Spleen (tissue), 11 donors: ENCODE data around the gene DLX3. TPM values are rescaled to one million over a fixed set of nuclear protein-coding genes. Genes with fewer than 3 reads are reported as not detected.

ENCODE experiments used
- DNase-seq: peaks from one replicate; pipeline ENCODE4 v3.0.0-alpha.2; 2020
- H3K27ac ChIP-seq, 8 donors: fragments of 200-600 bp; sonication (generic) in 7 of 8; 1 replicate in 4 of 8; 2 replicates in 4 of 8; pipeline versions ENCODE4 v1.5.0 to v1.8.0; 2016 to 2021; ENCODE audit warnings: inconsistent platforms in 4 of 8, mild to moderate bottlenecking in 4 of 8, moderate library complexity in 1 of 8
- H3K27me3 ChIP-seq, 7 donors: fragments of 200-600 bp; sonication (generic) in 6 of 7; replicated peaks in 1 of 7; 1 replicate in 4 of 7; 2 replicates in 3 of 7; pipeline versions ENCODE4 v1.5.0 to v1.8.0; 2016 to 2021; ENCODE audit warnings: inconsistent platforms in 3 of 7, mild to moderate bottlenecking in 1 of 7
- H3K36me3 ChIP-seq, 6 donors: fragments of 200-600 bp; sonication (generic) in 5 of 6; 1 replicate in 4 of 6; 2 replicates in 2 of 6; pipeline versions ENCODE4 v1.5.0 to v1.8.0; 2016 to 2021; ENCODE audit warnings: inconsistent platforms in 2 of 6
- H3K4me1 ChIP-seq, 6 donors: fragments of 200-600 bp; sonication (generic) in 5 of 6; 1 replicate in 3 of 6; 2 replicates in 3 of 6; pipeline versions ENCODE4 v1.5.0 to v1.8.0; 2016 to 2021; ENCODE audit warnings: inconsistent platforms in 3 of 6
- H3K4me3 ChIP-seq, 8 donors: fragments of 200-600 bp; sonication (generic) in 7 of 8; 1 replicate in 4 of 8; 2 replicates in 4 of 8; pipeline versions ENCODE4 v1.5.0 to v1.8.0; 2016 to 2021; ENCODE audit warnings: inconsistent platforms in 4 of 8, mild to moderate bottlenecking in 4 of 8, moderate library complexity in 2 of 8
- H3K9me3 ChIP-seq, 8 donors: fragments of 200-600 bp; sonication (generic) in 7 of 8; 1 replicate in 4 of 8; 2 replicates in 4 of 8; pipeline versions ENCODE4 v1.5.0 to v1.8.0; 2016 to 2021; ENCODE audit warnings: inconsistent platforms in 4 of 8
- CTCF ChIP-seq, 11 experiments: fragments of 200-600 bp in 7 of 11; fragments of 450-650 bp in 4 of 11; sonication (generic) in 4 of 11; IDR thresholded peaks in 8 of 11; conservative IDR thresholded peaks in 3 of 11; 1 replicate in 7 of 11; 2 replicates in 4 of 11; pipeline versions ENCODE4 v1.4.0 to v1.8.0; 2016 to 2021; ENCODE audit warnings: antibody characterized with exemption in 11 of 11, inconsistent platforms in 4 of 11, mild to moderate bottlenecking in 1 of 11
- POLR2A ChIP-seq, 3 donors: fragments of 450-650 bp; IDR thresholded peaks; one replicate each; pipeline ENCODE4 v1.5.1; 2017; ENCODE audit warnings: antibody characterized with exemption in 3 of 3, mild to moderate bottlenecking in 1 of 3
- POLR2AphosphoS5 ChIP-seq, 3 donors: sonication (generic); formaldehyde crosslinking; IDR thresholded peaks; one replicate each; pipeline ENCODE4 v1.5.1; 2017; ENCODE audit warnings: antibody characterized with exemption in 3 of 3
- WGBS, 5 donors: extraction: QIAGEN DNeasy Blood & Tissue Kit in 3 of 5; methylation state at CpG; one replicate each; pipeline versions ENCODE4 v1.1.5 to v1.1.7; 2013 to 2018; 5-methylcytosine and 5-hydroxymethylcytosine counted together
- intact Hi-C: fragments of 100-400 bp; cut with DNase I; formaldehyde crosslinking; loops from one replicate; pipeline ENCODE4 v1.15.0; 2023; ENCODE audit warnings: low total_unique reads
- polyA plus RNA-seq, 3 donors: library from polyadenylated mRNA; stranded (reverse); fragments of 200-250 nt; gene quantifications; one replicate each; pipeline ENCODE4 v1.2.1, GENCODE V29; 2013
- total RNA-seq, 7 donors: library from RNA; depleted of rRNA in 3 of 7; stranded (reverse); fragments of >200 nt in 3 of 7; fragmentation: NEBNext Ultra II Directional in 4 of 7; extraction: Animal tissue kit (Norgen Biotek cat#: 25700) in 4 of 7; gene quantifications; one replicate each; pipeline versions ENCODE4 v1.1.0 to v1.2.1, GENCODE V29; 2016 to 2021
- donor health status: healthy with polysubstance abuse.
- donor health status: DM: no; HTN: no; CAD: no; lungs with moderate emphysema.
- donor health status: DM: no; HTN: no; CAD: no.
- donor health status: Bipolar disorder and iron deficiency.
- donor health status: healthy.
- donor health status: DM: no; HTN: no; CAD: no.
- donor health status: DM: yes; HTN: yes; CAD: no.

Gene DLX3
- total and polyA plus RNA-seq, 10 donors = 0.02 TPM; not detected in 9

DNA sequence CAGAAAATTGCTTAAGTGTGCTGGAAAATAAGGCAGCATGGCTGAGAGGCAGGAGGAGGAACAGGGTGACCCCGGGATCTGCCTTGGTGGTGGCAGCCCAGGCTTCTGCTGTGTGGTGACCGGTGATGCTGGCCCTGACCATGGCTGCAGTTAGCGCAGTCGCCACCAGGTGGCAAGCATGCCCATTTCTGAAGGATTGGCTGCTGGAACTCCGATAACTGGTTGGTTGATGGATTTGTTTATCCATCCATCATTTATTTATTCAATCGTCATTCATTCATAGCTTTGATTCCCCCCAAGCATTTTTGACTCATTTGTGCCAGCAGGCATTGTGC, 31.8 kb upstream of the DLX3 start:
- TF ChIP-seq CTCF (IDR thresholded peaks at IDR 0.05 in 8 of 11, conservative IDR thresholded peaks at IDR 0.05 in 3 of 11) (peak; percentile 79 to 98 (median 97)), POLR2A (IDR thresholded peaks at IDR 0.05) (no peak), POLR2AphosphoS5 (IDR thresholded peaks at IDR 0.05) (peak in 1 of 3 donors; percentile 62)
- H3K4me3 ChIP-seq = peak overlapping the region in 4 of 8 donors; percentile 9 to 53 (median 16)
- WGBS, 5 donors = 0 to 7% (median 1%) methylated on average over 6 of the region's 6 CpGs
- DNase-seq = peak; percentile 90
- intact Hi-C loops = loop anchor here (2.0 kb wide), 1 partner anchor 60 kb away; no protein-coding TSS in a partner anchor
- H3K36me3 ChIP-seq = no peaks in the 10 kb centered on the region
- H3K4me1 ChIP-seq = peaks cover 6 to 28% (median 12%) of the 10 kb centered on the region in 6 donors
- H3K27me3 ChIP-seq = peaks cover 0 to 34% (median 15%) of the 10 kb centered on the region in 7 donors
- H3K9me3 ChIP-seq = no peaks in the 10 kb centered on the region
- H3K27ac ChIP-seq = peak overlapping the region in 4 of 8 donors; percentile 39 to 62 (median 48)

GRCh38 chr17:50026046-50026675, 31.1 kb upstream of the DLX3 start:
- H3K36me3 ChIP-seq = no peaks in the 10 kb centered on the region
- DNase-seq = no peak
- no peak overlapping the region for H3K4me3 ChIP-seq
- WGBS, 5 donors = 53 to 74% (median 63%) methylated on average over 8 of the region's 8 CpGs
- intact Hi-C loops = loop anchor here (2.0 kb wide), 1 partner anchor 61 kb away; no protein-coding TSS in a partner anchor
- TF ChIP-seq CTCF (IDR thresholded peaks at IDR 0.05 in 8 of 11, conservative IDR thresholded peaks at IDR 0.05 in 3 of 11) (no peak), POLR2A (IDR thresholded peaks at IDR 0.05) (no peak), POLR2AphosphoS5 (IDR thresholded peaks at IDR 0.05) (no peak)
- H3K9me3 ChIP-seq = no peaks in the 10 kb centered on the region
- H3K27ac ChIP-seq = no peak overlapping the region
- peaks cover 6 to 28% (median 12%) of the 10 kb centered on the region in 6 donors for H3K4me1 ChIP-seq
- peaks cover 0 to 34% (median 15%) of the 10 kb centered on the region in 7 donors for H3K27me3 ChIP-seq

DNA sequence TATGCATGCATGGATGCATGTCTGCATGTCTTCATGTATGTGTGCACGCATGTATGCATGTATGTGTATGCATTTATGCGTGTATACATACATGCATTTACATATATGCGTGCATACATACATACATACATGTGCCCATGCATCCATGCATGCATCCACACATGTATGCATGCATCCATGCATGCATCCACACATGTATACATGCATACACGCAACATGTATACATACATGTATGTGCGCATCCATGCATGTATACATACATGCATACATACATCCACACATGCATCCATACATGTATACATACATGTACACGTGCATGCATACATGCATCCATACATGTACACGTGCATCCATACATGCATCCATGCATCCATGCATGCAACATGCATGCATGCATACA, 29.8 kb upstream of the DLX3 start:
- no peaks in the 10 kb centered on the region for H3K9me3 ChIP-seq
- intact Hi-C loops = no loop called here
- 38 to 57% (median 46%) methylated on average over 7 of the region's 7 CpGs for WGBS, 5 donors

More for the DNA sequence above, 29.8 kb upstream of the DLX3 start:
- no peak for TF ChIP-seq CTCF (IDR thresholded peaks at IDR 0.05 in 8 of 11, conservative IDR thresholded peaks at IDR 0.05 in 3 of 11)
- TF ChIP-seq POLR2A (IDR thresholded peaks at IDR 0.05) = no peak
- TF ChIP-seq POLR2AphosphoS5 (IDR thresholded peaks at IDR 0.05) = no peak
- H3K36me3 ChIP-seq = no peaks in the 10 kb centered on the region
- no peak for DNase-seq
- H3K27me3 ChIP-seq = peaks cover 0 to 33% (median 15%) of the 10 kb centered on the region in 7 donors
- no peak overlapping the region for H3K27ac ChIP-seq
- no peak overlapping the region for H3K4me3 ChIP-seq
- H3K4me1 ChIP-seq = peaks cover 6 to 28% (median 12%) of the 10 kb centered on the region in 6 donors
